ENCODE measurements around the gene RSPRY1. TPM values are rescaled to one million over a fixed set of nuclear protein-coding genes. Genes with fewer than 3 reads are reported as not detected.

RSPRY1 gene
- polyA plus RNA-seq, 1 of the 3 experiments (the other 2 are of a cell fraction) = 16.6 TPM

DNA sequence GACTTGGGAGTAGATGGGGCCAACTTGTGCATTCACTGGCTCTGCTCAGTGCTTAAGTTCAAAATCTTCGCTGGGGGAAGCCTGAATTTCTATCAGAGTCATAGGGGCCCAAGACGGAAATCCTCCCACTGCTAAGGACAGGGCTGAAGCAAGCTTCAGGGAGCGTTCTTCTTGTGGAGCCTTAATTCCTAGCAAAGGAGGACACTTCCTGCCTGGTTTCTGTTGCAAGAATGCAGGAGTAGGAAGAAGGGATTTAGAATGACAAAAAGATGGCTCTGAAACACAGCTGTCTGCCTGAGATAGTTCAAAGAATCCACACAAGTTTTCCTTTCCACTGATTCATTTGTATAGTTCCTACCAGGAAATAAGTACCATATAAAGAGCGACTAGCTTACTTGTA, 26.7 kb upstream of the RSPRY1 start:
- WGBS (ENCODE audit: low lambda C conversion rate) = 99% methylated on average over 4 of the region's 4 CpGs
- ChIA-PET CTCF (interaction anchor here (1.4 kb wide), 1 partner anchor 67 kb away, joined by 4 read pairs; the partner anchor contains the start of gene CPNE2), POLR2A (no interaction called here)
- peaks cover 50 to 67% of the 10 kb centered on the region in 2 experiments for H3K36me3 ChIP-seq (replicated peaks in 1 of 2; ENCODE audit: control insufficient read depth in 1 of 2, insufficient read depth in 2 of 2, low read length in 1 of 2)
- H3F3A ChIP-seq (replicated peaks; ENCODE audit: insufficient read depth) = no peaks in the 10 kb centered on the region
- no peak for DNase-seq
- H3K27ac ChIP-seq (ENCODE audit: low read depth in 2 of 2, low read length in 1 of 2) = no peak overlapping the region
- H3K27me3 ChIP-seq (ENCODE audit: insufficient read depth) = no peaks in the 10 kb centered on the region
- H3K79me2 ChIP-seq (ENCODE audit: insufficient read depth) = peaks cover 4% of the 10 kb centered on the region; the same call in 1 of the 2 replicates
- no peak overlapping the region for H2AFZ ChIP-seq (ENCODE audit: low read depth)
- no peak overlapping the region for H3K4me2 ChIP-seq
- H3K9me2 ChIP-seq = no peaks in the 10 kb centered on the region
- H3K9ac ChIP-seq = no peak overlapping the region
- H3K4me1 ChIP-seq (ENCODE audit: control insufficient read depth in 1 of 2, insufficient read depth in 2 of 2, low read depth in 1 of 2, low read length in 1 of 2) = no peaks in the 10 kb centered on the region
- no peaks in the 10 kb centered on the region for H3K9me3 ChIP-seq
- H3K4me3 ChIP-seq (ENCODE audit: low read depth in 2 of 2, low read length in 1 of 2) = no peak overlapping the region
- TF ChIP-seq EZH2phosphoT487 (IDR thresholded peaks at IDR 0.05; ENCODE audit: borderline replicate concordance, low read depth) (no peak), TEAD4 (IDR thresholded peaks at IDR 0.05; ENCODE audit: borderline replicate concordance, insufficient read depth) (no peak), RAD21 (IDR thresholded peaks at IDR 0.05; ENCODE audit: low read length) (no peak), CHD2 (IDR thresholded peaks at IDR 0.05; ENCODE audit: low read length, partially characterized antibody) (no peak), SIN3A (IDR thresholded peaks at IDR 0.05; ENCODE audit: borderline replicate concordance, low read depth, low read length) (no peak), MEF2A (IDR thresholded peaks at IDR 0.05; ENCODE audit: borderline replicate concordance, low read depth) (no peak), RXRA (IDR thresholded peaks at IDR 0.05; ENCODE audit: borderline replicate concordance, low read depth) (no peak), NFIC (IDR thresholded peaks at IDR 0.05; ENCODE audit: borderline replicate concordance) (no peak), EP300 (IDR thresholded peaks at IDR 0.05; ENCODE audit: borderline replicate concordance in 1 of 2, low read depth in 1 of 2, low read length in 1 of 2) (no peak), GATA2 (CRISPR knock-in tag; IDR thresholded peaks at IDR 0.05) (no peak), POLR2AphosphoS5 (IDR thresholded peaks at IDR 0.05; ENCODE audit: low read depth, low read length) (no peak), FOXJ3 (CRISPR knock-in tag; IDR thresholded peaks at IDR 0.05) (no peak), TCF12 (IDR thresholded peaks at IDR 0.05) (no peak), YY1 (IDR thresholded peaks at IDR 0.05; ENCODE audit: low read depth) (no peak)
- TF ChIP-seq, protein P1, sequence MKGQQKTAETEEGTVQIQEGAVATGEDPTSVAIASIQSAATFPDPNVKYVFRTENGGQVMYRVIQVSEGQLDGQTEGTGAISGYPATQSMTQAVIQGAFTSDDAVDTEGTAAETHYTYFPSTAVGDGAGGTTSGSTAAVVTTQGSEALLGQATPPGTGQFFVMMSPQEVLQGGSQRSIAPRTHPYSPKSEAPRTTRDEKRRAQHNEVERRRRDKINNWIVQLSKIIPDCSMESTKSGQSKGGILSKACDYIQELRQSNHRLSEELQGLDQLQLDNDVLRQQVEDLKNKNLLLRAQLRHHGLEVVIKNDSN (IDR thresholded peaks at IDR 0.05; ENCODE audit: borderline replicate concordance, low read depth) = no peak
- TF ChIP-seq, protein P2, sequence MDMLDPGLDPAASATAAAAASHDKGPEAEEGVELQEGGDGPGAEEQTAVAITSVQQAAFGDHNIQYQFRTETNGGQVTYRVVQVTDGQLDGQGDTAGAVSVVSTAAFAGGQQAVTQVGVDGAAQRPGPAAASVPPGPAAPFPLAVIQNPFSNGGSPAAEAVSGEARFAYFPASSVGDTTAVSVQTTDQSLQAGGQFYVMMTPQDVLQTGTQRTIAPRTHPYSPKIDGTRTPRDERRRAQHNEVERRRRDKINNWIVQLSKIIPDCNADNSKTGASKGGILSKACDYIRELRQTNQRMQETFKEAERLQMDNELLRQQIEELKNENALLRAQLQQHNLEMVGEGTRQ (IDR thresholded peaks at IDR 0.05; ENCODE audit: borderline replicate concordance, low read depth, low read length) = no peak
- TF ChIP-seq, protein P3, sequence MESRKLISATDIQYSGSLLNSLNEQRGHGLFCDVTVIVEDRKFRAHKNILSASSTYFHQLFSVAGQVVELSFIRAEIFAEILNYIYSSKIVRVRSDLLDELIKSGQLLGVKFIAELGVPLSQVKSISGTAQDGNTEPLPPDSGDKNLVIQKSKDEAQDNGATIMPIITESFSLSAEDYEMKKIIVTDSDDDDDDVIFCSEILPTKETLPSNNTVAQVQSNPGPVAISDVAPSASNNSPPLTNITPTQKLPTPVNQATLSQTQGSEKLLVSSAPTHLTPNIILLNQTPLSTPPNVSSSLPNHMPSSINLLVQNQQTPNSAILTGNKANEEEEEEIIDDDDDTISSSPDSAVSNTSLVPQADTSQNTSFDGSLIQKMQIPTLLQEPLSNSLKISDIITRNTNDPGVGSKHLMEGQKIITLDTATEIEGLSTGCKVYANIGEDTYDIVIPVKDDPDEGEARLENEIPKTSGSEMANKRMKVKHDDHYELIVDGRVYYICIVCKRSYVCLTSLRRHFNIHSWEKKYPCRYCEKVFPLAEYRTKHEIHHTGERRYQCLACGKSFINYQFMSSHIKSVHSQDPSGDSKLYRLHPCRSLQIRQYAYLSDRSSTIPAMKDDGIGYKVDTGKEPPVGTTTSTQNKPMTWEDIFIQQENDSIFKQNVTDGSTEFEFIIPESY (IDR thresholded peaks at IDR 0.05; ENCODE audit: borderline replicate concordance, low read depth) = no peak
- TF ChIP-seq, protein P4, sequence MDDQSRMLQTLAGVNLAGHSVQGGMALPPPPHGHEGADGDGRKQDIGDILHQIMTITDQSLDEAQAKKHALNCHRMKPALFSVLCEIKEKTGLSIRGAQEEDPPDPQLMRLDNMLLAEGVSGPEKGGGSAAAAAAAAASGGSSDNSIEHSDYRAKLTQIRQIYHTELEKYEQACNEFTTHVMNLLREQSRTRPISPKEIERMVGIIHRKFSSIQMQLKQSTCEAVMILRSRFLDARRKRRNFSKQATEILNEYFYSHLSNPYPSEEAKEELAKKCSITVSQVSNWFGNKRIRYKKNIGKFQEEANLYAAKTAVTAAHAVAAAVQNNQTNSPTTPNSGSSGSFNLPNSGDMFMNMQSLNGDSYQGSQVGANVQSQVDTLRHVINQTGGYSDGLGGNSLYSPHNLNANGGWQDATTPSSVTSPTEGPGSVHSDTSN (IDR thresholded peaks at IDR 0.05) = no peak
- no peaks in the 10 kb centered on the region for H4K20me1 ChIP-seq (ENCODE audit: insufficient read depth)

Measured in SK-N-SH (cell line).